Measurements from ENCODE around the gene DUSP16.
"Not testable (repeated sequence)": the region's sequence is repeated elsewhere in the genome, so short reads cannot be mapped to it uniquely, and the experiment has no call there.

The DUSP16 gene

DNA sequence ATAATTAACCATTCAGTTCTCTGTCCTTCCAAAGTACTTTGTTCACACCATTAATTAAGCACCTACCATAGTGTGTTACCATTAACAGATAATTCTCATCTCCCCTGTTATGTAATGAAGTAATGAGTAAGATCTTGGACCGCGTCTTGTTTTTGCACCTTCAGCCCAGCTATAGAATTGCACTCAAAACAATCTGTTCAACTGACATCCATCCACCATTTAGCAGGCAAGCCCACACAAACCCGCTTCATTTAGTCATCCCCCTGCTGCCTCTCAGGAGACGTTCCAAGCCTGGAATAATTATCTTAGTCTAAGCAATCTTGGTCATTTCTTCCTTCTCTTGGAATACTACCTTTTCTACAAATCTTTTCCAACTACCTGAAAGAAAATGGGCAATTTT is 74.4 kb downstream of the DUSP16 start:
- DNase-seq = no peak

DNA sequence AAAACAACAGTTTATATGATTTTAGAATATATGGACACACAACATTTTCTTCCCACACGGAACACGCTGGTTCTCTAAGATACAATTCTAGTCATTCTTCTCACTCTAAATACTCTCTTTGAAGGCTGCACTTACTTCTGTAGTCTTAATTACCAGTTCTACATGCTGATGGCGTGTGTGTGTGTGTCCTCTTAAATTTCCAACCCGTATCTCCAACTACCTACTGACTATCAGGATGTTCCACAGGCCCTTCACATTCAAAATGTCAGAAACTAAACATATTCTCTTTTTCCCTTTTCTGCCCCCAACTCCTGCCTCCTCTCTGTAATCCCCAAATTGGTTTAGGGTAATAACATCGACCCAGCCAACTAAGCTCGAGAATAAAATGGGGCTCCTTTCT is 75.2 kb downstream of the DUSP16 start:
- DNase-seq = no peak

DNA sequence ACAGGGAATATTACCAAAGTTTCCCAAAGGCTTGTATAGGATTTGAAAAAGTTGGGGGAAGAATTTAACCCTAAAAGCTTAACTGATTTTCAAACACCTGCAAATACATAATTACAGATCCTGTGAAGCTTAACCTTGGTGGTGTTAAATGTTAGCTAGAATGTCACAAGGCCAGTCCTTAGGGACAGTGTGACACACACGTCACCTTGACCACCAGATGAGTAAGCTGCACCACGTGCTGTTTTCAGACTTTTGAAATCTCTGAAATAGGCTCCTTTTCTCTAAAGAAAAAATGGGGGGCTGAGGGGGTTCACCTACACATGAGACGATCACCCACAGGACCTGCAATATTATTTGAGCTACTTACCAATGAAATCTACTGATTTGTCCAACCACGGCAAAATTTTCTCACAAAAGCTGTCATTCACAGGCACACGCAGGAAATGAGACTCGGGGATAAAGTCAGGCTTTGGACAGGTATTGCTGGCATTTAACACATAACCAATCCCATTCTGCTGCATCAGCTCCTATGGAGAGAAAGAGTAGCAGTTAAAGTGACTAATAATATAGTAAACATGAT is 75.9 kb downstream of the DUSP16 start:
- DNase-seq = no peak

DNA sequence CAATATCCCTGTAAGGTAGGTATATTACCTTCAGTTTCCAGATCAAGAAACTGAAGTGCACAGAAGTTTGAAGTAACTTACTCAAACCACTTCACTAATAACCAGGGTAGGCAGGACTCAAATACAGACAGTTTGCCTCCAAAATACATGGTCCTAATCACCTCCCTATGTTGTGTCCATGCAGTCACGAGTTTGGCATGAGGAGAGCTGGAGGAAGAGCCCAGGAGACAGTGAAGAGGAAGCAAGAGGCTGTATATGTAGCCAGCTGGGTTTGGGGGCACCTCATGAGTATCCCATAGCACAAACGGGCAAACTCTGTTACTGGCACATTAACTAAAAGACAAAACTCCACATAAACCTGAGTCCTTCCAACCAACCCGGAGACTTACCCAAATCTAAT is 79.2 kb downstream of the DUSP16 start:
- DNase-seq = no peak

- no peak for DNase-seq
These were observed 79.7 kb downstream of the DUSP16 start for GRCh38 chr12:12482959-12483358.

GRCh38 chr12:12482150-12482761 is 80.4 kb downstream of the DUSP16 start:
- DNase-seq = no peak

DNA sequence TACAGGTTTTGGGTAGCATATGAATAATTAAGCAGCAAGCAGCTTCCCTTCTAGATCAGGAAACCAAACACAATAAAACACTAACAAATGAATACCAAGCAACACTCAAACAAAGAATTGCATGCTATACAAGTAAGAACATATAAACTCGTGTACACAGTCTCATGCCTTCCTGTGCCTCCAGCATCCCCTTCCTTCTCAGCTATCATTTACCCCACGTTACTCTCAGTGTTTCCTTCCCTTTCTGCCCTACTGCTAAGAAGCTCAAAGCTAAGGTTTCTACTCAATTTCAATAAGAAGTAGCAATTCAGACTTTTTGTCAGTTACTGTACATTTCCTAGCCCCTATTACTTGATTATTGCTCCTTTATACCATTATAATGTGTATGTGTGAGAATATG is 81.0 kb downstream of the DUSP16 start:
- DNase-seq = no peak

GRCh38 chr12:12480074-12480473 is 82.6 kb downstream of the DUSP16 start:
- DNase-seq = no peak

- DNase-seq = no peak
These were observed 85.2 kb downstream of the DUSP16 start for GRCh38 chr12:12477532-12477890.

DNA sequence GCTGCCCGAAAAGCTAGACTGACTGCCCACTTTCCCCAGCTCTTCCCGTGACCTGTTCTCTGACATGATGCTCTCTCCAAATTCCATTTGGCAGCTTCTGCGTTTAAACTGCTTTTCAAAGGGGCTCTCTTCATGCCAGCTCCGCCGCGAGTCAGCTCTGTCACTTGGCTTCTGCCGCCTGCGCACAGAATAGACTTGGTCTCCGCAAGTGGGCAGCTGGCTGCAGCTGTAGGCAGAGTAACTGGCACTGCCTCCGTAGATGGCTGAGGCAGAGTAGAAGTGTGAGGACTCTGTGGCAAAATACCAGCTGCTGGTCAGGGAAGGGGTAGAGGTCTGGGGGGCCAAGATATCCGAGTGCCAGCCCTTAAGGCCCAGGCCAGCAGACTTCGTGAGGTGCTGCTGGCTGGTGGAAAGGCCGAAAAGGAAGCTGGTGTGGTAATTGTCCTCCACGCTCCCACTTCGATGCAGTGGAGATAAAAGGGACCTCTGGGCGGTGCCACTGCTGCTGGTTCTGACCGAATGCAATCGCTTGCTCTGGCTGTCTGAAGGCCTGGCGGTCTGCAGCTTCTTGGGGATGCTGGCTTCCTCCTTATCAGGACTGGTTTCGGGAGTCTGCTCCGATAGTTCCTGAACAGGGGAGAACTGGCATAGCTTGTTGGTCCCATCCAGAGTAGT is 85.7 kb downstream of the DUSP16 start:
- DNase-seq = no peak

DNA sequence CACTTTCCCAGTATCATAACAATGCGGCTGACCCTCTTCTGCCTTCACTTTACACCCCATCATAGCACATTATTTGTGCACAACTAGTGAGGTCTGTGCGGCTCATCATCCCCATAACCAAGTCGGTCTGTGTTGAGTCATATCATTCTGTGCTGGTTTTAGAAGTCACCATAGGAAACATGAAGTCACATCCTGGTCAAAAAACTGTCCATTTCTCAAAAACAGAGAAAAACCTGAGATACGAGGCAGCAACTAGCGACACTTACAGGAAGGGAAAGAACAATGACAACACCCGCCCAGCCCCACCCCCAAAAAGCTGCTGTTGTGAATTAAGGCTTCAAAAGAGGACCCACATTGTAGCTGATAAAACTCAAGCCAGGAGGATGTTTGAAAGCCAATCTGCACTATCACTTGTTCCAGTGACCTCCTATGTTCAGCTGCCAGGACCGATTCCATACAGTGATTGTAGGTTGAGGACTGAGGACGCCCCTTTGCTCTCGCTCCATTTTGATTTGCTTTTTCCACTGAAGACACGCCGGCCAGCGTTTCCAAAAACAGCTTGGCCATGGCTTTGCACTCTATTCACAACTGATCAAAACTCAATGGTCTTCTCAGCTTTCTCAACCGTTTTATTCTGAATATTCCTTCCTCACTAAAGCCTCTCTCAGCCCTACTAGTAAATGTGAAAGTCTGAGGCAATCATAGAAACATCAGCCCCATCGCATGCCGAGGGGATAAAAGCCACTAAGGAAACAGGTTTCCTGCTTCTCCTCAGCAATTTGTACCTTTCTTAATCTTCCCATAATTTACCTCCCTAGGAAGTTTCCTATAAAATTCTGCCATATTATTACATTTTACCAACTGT is 87.5 kb downstream of the DUSP16 start:
- no peak for DNase-seq

DNA sequence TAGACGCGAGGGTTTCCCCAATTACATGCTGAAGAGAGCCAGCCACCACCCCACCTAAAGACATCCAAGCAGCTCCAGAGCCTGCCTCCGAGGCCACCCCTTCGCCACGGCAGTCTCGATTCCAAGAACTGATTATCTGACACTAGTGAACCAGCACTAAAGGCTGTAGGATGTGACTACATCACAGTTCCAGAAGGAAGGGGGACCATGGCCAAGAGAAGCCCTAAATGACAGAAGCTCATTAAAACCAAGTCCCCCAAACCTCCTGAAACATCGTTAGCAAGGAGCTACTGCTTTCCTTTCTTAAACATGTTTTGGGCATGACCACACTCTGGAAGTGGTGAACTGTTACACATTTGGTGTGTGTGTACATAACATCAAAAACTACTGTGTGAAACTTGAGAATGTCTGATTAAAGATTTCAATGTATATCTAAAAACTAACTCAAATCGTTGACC is 88.2 kb downstream of the DUSP16 start:
- no peak for DNase-seq

DNA sequence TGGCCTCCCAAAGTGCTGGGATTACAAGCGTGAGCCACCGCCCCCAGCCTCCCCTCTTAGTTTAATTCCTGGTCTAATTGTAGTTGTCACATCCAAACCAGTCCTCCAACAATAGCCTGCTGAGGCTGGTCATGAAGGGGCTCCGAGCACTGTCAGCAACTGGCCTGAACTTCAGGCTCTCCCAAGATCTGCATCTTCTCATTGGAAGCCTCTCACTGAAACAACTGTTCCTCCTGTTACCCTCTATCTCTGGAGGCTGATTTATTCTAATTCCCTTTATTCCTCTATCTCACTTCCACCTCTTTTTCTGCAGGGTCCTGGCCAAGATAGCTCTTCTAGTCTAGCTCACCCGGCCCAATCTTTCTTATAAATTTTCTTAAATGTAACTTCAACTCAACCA is 89.4 kb downstream of the DUSP16 start:
- no peak for DNase-seq

GRCh38 chr12:12471982-12472961 is 90.4 kb downstream of the DUSP16 start:
- DNase-seq = not testable (repeated sequence)

GRCh38 chr12:12470751-12471306 is 91.8 kb downstream of the DUSP16 start:
- DNase-seq = no peak

DNA sequence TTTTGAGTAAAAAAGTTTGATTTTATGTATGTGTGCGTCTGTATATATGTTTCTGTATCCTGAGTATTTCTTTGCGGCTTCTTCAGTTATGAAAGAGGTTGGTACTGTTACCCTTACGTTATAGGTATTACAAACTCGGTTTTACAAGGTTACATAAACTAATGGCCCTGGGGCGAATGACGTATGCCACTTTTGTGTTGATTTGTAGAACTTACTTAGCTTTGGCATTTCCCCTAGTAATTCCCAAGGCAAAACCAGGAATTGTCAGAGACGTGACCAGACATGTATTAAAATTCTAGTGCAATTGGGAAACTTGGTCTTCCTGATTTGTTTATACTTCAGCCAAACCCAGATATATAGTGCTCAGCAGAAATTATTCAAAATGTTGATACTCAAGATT is 93.3 kb downstream of the DUSP16 start:
- no peak for DNase-seq

- DNase-seq = no peak
These were observed 94.1 kb downstream of the DUSP16 start for GRCh38 chr12:12468575-12468974.

DNA sequence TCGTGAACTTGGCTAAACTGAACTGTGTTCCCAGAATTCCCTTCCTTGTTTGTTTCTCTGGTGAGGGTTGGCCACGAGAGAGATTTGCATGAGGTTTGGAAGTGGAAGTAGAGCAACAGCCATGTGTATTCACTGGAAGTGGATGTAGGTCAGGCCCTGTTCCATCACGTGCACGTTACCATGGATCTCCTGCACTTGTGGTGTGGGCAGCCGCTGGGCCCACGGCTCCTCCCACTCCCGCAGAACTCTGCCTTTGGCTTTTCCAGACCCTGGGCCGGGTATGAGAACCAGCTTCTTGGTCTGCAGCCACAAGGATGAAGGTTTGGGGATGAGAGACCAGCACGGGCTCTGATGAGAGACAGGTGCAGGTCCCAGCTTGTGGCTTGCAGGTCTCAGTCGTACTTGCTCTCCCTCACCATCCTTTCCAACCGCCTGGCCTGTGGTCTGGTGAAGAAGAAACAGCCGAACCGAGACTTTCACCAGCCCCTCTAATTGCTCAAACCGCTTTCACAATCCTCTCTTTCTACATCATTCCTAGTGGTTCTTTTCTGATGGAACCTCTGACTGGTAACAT is 94.9 kb downstream of the DUSP16 start:
- DNase-seq = no peak

GRCh38 chr12:12467264-12467663 is 95.4 kb downstream of the DUSP16 start:
- DNase-seq = no peak

GRCh38 chr12:12466157-12466556 is 96.5 kb downstream of the DUSP16 start:
- no peak for DNase-seq

GRCh38 chr12:12465522-12465921 is 97.1 kb downstream of the DUSP16 start:
- no peak for DNase-seq

GRCh38 chr12:12461923-12462315 is 100.7 kb downstream of the DUSP16 start:
- no peak for DNase-seq
